Smooth muscle cell (in vitro differentiated cells): ENCODE data around the gene TMPRSS11F. TPM values are rescaled to one million over a fixed set of nuclear protein-coding genes. Genes with fewer than 3 reads are reported as not detected.

ENCODE experiments used
- DNase-seq: peaks from one replicate; lab custom pipeline; 2025; ENCODE audit not compliant: unreplicated experiment; lab: John Stamatoyannopoulos, UW
- H2AFZ ChIP-seq: fragments of 200-600 bp; sonication (generic); 2 replicates; pipeline ENCODE4 v1.6.0; 2016; ENCODE audit warnings: antibody characterized with exemption, low read depth, mild to moderate bottlenecking
- H3F3A ChIP-seq: fragments of 200-600 bp; sonication (generic); 2 replicates; pipeline ENCODE4 v1.6.0; 2017; ENCODE audit warnings: antibody characterized with exemption, low read depth
- H3K27ac ChIP-seq: fragments of 200-600 bp; sonication (generic); 2 replicates; pipeline ENCODE4 v1.5.1; 2016; ENCODE audit warnings: low read depth, mild to moderate bottlenecking
- H3K27me3 ChIP-seq: fragments of 200-600 bp; sonication (generic); 2 replicates; pipeline ENCODE4 v1.6.1; 2016; ENCODE audit warnings: low read depth, mild to moderate bottlenecking
- H3K36me3 ChIP-seq: fragments of 200-600 bp; sonication (generic); 2 replicates; pipeline ENCODE4 v1.5.1; 2016; ENCODE audit warnings: low read depth
- H3K4me1 ChIP-seq: fragments of 200-600 bp; sonication (generic); 2 replicates; pipeline ENCODE4 v1.5.1; 2016; ENCODE audit warnings: low read depth
- H3K4me2 ChIP-seq: fragments of 200-600 bp; sonication (generic); 2 replicates; pipeline ENCODE4 v1.6.0; 2016; ENCODE audit warnings: mild to moderate bottlenecking
- H3K4me3 ChIP-seq: fragments of 200-600 bp; sonication (generic); 2 replicates; pipeline ENCODE4 v1.5.1; 2016; ENCODE audit warnings: mild to moderate bottlenecking
- H3K79me2 ChIP-seq: fragments of 200-600 bp; sonication (generic); 2 replicates; pipeline ENCODE4 v1.6.0; 2016; ENCODE audit warnings: low read depth, mild to moderate bottlenecking
- H3K9ac ChIP-seq: fragments of 200-600 bp; sonication (generic); 2 replicates; pipeline ENCODE4 v1.6.0; 2016; ENCODE audit warnings: low read depth
- H3K9me3 ChIP-seq: fragments of 200-600 bp; sonication (generic); replicated peaks from 2 replicates; pipeline ENCODE4 v1.5.1; 2016; ENCODE audit warnings: low read depth
- H4K20me1 ChIP-seq: fragments of 200-600 bp; sonication (generic); 2 replicates; pipeline ENCODE4 v1.6.0; 2016; ENCODE audit warnings: low read depth
- WGBS: methylation state at CpG from one replicate; pipeline ENCODE4 v1.1.7; 2016; ENCODE audit warnings: low lambda C conversion rate; 5-methylcytosine and 5-hydroxymethylcytosine counted together
- polyA plus RNA-seq: library from polyadenylated mRNA; unstranded; fragments of >200 nt; fragmentation: Nextera tagmentation; extraction: Ambion mirVana; gene quantifications from 2 replicates; pipeline ENCODE4 v1.2.1, GENCODE V29; 2016
- total RNA-seq: library from RNA; depleted of rRNA; stranded (reverse); fragments of >200 nt; gene quantifications from 2 replicates; pipeline ENCODE4 v1.2.3, GENCODE V29; 2014
- TF ChIP-seq, protein P1 (sequence below): fragments of 200-600 bp; sonication (generic); IDR thresholded peaks from 2 replicates; pipeline ENCODE4 v1.5.1; 2017; ENCODE audit warnings: borderline replicate concordance, mild to moderate bottlenecking, antibody characterized with exemption; ENCODE audit not compliant: insufficient read depth, poor library complexity, severe bottlenecking

The TMPRSS11F gene
- total and polyA plus RNA-seq, 2 experiments from 2014 or later, result 1.0 TPM; not detected in 1

DNA sequence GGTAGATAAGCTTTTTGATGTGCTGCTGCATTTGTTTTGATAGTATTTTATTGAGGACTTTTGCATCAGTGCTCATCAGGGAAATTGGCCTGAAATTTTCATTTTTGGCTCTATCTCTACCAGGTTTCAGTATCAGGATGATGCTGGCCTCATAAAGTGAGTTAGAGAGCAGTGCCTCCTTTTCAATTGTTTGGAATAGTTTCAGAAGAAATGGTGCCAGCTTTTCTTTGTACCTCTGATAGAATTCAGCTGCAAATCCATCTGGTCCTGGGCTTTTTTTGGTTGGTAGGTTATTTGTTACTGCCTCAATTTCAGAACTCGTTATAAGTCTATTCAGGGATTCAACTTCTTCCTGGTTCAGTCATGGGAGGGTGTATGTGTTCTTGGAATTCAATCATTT lies 15.6 kb upstream of the TMPRSS11F start:
- TF ChIP-seq, protein P1, sequence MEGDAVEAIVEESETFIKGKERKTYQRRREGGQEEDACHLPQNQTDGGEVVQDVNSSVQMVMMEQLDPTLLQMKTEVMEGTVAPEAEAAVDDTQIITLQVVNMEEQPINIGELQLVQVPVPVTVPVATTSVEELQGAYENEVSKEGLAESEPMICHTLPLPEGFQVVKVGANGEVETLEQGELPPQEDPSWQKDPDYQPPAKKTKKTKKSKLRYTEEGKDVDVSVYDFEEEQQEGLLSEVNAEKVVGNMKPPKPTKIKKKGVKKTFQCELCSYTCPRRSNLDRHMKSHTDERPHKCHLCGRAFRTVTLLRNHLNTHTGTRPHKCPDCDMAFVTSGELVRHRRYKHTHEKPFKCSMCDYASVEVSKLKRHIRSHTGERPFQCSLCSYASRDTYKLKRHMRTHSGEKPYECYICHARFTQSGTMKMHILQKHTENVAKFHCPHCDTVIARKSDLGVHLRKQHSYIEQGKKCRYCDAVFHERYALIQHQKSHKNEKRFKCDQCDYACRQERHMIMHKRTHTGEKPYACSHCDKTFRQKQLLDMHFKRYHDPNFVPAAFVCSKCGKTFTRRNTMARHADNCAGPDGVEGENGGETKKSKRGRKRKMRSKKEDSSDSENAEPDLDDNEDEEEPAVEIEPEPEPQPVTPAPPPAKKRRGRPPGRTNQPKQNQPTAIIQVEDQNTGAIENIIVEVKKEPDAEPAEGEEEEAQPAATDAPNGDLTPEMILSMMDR, result no peak
- Histone ChIP-seq H3K36me3 (no peaks in the 10 kb centered on the region), H3K27ac (no peak overlapping the region), H2AFZ (no peak overlapping the region), H3K4me2 (no peak overlapping the region), H3K27me3 (no peaks in the 10 kb centered on the region), H3K9ac (no peak overlapping the region), H3K4me1 (no peaks in the 10 kb centered on the region), H3K4me3 (no peak overlapping the region), H3K79me2 (no peaks in the 10 kb centered on the region), H4K20me1 (no peaks in the 10 kb centered on the region), H3F3A (no peaks in the 10 kb centered on the region), H3K9me3 (no peaks in the 10 kb centered on the region)
- no peak for DNase-seq
- WGBS, result 80% methylated on average over 1 of the region's 1 CpG

DNA sequence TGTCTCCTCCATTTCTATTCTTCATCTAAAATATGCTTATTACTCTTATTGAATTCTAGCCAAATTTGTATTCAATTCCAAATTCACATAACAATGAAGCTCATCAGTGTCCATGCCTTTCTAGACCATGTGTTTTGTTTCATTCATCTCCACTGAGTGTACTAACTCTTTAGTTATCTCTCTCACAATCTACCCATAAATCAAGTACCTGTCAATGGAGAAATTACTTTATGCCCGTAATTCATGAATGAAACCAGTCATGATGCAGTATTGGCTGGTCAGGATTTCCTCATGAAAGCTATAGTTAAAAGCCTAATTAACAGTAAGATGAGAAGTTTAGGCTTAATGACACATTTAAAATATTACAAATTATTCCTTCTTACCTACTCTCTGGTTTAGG lies 12.2 kb upstream of the TMPRSS11F start:
- H3K27ac ChIP-seq, result no peak overlapping the region

DNA sequence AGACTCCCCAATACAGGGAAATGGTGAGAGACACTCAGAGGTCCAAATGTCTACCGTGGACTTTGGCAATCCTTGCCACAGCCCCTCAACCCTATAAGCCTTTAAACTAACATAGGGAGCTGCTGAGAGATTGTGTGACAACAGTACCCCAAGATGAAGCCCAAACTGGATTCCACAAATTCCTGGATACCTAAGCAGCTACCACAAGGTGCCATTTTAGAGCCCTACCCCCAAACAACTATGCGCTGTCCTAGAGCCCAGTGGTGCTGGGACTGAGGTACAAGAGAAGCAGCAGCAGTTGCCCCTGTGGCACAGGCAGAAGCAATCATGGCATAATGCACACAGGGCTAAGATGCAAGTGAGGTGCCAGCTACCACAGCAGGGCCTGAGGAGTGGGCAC lies 2.7 kb upstream of the TMPRSS11F start:
- no peaks in the 10 kb centered on the region for H3K27me3 ChIP-seq
- H3K4me1 ChIP-seq, result no peaks in the 10 kb centered on the region
- TF ChIP-seq, protein P1, result no peak
- 98% methylated on average over 2 of the region's 2 CpGs for WGBS
- H3K79me2 ChIP-seq, result no peaks in the 10 kb centered on the region
- H3K4me3 ChIP-seq, result no peak overlapping the region
- no peaks in the 10 kb centered on the region for H3K36me3 ChIP-seq
- no peak overlapping the region for H3K4me2 ChIP-seq
- no peaks in the 10 kb centered on the region for H4K20me1 ChIP-seq
- H3F3A ChIP-seq, result no peaks in the 10 kb centered on the region
- no peaks in the 10 kb centered on the region for H3K9me3 ChIP-seq
- no peak for DNase-seq
- no peak overlapping the region for H2AFZ ChIP-seq
- H3K27ac ChIP-seq, result no peak overlapping the region
- no peak overlapping the region for H3K9ac ChIP-seq

More for the DNA sequence above, 12.2 kb upstream of the TMPRSS11F start:
- H3K9ac ChIP-seq, result no peak overlapping the region
- WGBS, result 54% methylated on average over 1 of the region's 1 CpG
- H3K36me3 ChIP-seq, result no peaks in the 10 kb centered on the region
- H3K4me3 ChIP-seq, result no peak overlapping the region
- no peaks in the 10 kb centered on the region for H3F3A ChIP-seq
- no peak overlapping the region for H3K4me2 ChIP-seq
- TF ChIP-seq, protein P1, result no peak
- no peaks in the 10 kb centered on the region for H3K27me3 ChIP-seq
- H3K79me2 ChIP-seq, result no peaks in the 10 kb centered on the region
- H3K4me1 ChIP-seq, result no peaks in the 10 kb centered on the region
- DNase-seq, result no peak
- no peaks in the 10 kb centered on the region for H3K9me3 ChIP-seq
- H2AFZ ChIP-seq, result no peak overlapping the region
- H4K20me1 ChIP-seq, result no peaks in the 10 kb centered on the region

DNA sequence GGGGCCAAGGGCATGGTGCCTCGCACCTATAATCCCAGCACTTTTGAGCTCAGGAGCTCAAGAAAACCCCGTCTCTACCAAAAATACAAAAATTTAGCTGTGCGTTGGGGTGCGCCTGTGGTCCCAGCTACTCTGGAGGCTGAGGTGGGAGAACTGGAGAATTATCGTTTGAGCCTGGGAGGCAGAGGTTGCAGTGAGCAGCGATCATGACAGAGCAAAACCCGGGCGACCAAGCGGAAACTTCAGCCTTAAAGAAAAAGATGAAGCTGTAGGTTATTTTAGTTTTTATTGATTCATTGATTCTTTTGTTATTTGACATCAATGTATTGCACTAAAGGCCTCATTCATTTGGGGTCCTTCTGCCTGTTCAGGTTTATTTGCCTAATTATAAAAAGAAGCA lies 5.4 kb downstream of the TMPRSS11F start:
- Histone ChIP-seq H2AFZ (no peak overlapping the region), H3K27ac (no peak overlapping the region)

More for the DNA sequence above, 5.4 kb downstream of the TMPRSS11F start:
- no peaks in the 10 kb centered on the region for H3F3A ChIP-seq
- no peak overlapping the region for H3K4me2 ChIP-seq
- DNase-seq, result no peak
- no peak overlapping the region for H3K9ac ChIP-seq
- no peak overlapping the region for H3K4me3 ChIP-seq
- WGBS, result 97% methylated on average over 9 of the region's 9 CpGs
- TF ChIP-seq, protein P1, result no peak
- H3K4me1 ChIP-seq, result no peaks in the 10 kb centered on the region
- H4K20me1 ChIP-seq, result no peaks in the 10 kb centered on the region
- H3K79me2 ChIP-seq, result no peaks in the 10 kb centered on the region
- H3K9me3 ChIP-seq, result no peaks in the 10 kb centered on the region
- H3K27me3 ChIP-seq, result no peaks in the 10 kb centered on the region
- H3K36me3 ChIP-seq, result no peaks in the 10 kb centered on the region
